ENCODE results near the gene CARMIL1.

The CARMIL1 gene

GRCh38 chr6:25312034-25312620, 33.0 kb downstream of the CARMIL1 start:
- no peak for DNase-seq

GRCh38 chr6:25312703-25313102, 33.5 kb downstream of the CARMIL1 start:
- no peak for DNase-seq

GRCh38 chr6:25314509-25315175, 35.5 kb downstream of the CARMIL1 start:
- DNase-seq: no peak

GRCh38 chr6:25315194-25316177, 36.3 kb downstream of the CARMIL1 start:
- no peak for DNase-seq

GRCh38 chr6:25316626-25317025, 37.5 kb downstream of the CARMIL1 start:
- DNase-seq: no peak

- DNase-seq: no peak
These were observed 39.4 kb downstream of the CARMIL1 start for GRCh38 chr6:25318589-25318988.

GRCh38 chr6:25320459-25320858, 41.3 kb downstream of the CARMIL1 start:
- no peak for DNase-seq

GRCh38 chr6:25322692-25323091, 43.5 kb downstream of the CARMIL1 start:
- no peak for DNase-seq

GRCh38 chr6:25324066-25324762, 45.0 kb downstream of the CARMIL1 start:
- no peak for DNase-seq

- DNase-seq: no peak
These were observed 47.0 kb downstream of the CARMIL1 start for GRCh38 chr6:25326126-25326525.

GRCh38 chr6:25326960-25327359, 47.8 kb downstream of the CARMIL1 start:
- no peak for DNase-seq

- DNase-seq: no peak
These were observed 48.3 kb downstream of the CARMIL1 start for GRCh38 chr6:25327432-25327831.

- no peak for DNase-seq
These were observed 50.1 kb downstream of the CARMIL1 start for GRCh38 chr6:25329161-25329817.

GRCh38 chr6:25329982-25330381, 50.8 kb downstream of the CARMIL1 start:
- no peak for DNase-seq

- DNase-seq: no peak
These were observed 51.9 kb downstream of the CARMIL1 start for GRCh38 chr6:25330796-25331685.

- no peak for DNase-seq
These were observed 53.0 kb downstream of the CARMIL1 start for GRCh38 chr6:25332165-25332564.

GRCh38 chr6:25332655-25333071, 53.5 kb downstream of the CARMIL1 start:
- DNase-seq: no peak

- DNase-seq: no peak
These were observed 54.3 kb downstream of the CARMIL1 start for GRCh38 chr6:25333471-25333870.

- no peak for DNase-seq
These were observed 55.6 kb downstream of the CARMIL1 start for GRCh38 chr6:25334793-25335192.

- no peak for DNase-seq
These were observed 57.8 kb downstream of the CARMIL1 start for GRCh38 chr6:25336996-25337395.

- DNase-seq: no peak
These were observed 58.3 kb downstream of the CARMIL1 start for GRCh38 chr6:25337431-25337830.
